GM23248 (cell line): ENCODE results near the gene FATE1. TPM values are rescaled to one million over a fixed set of nuclear protein-coding genes. Genes with fewer than 3 reads are reported as not detected.

ENCODE experiments used
- DNase-seq: peaks from one replicate; pipeline ENCODE4 v3.0.0-alpha.2; 2015
- H2AFZ ChIP-seq: fragments of 200-600 bp; sonication (generic); 2 replicates; pipeline ENCODE4 v1.6.1; 2016; ENCODE audit warnings: antibody characterized with exemption
- H3F3A ChIP-seq: fragments of 200-600 bp; sonication (generic); 2 replicates; pipeline ENCODE4 v1.6.1; 2016; ENCODE audit warnings: mild to moderate bottlenecking, antibody characterized with exemption, mixed run types; ENCODE audit not compliant: insufficient read depth
- H3K27ac ChIP-seq: fragments of 200-600 bp; sonication (generic); 2 replicates; pipeline ENCODE4 v1.5.1; 2016; ENCODE audit warnings: mild to moderate bottlenecking
- H3K27me3 ChIP-seq: fragments of 200-600 bp; sonication (generic); replicated peaks from 2 replicates; pipeline ENCODE4 v1.6.1; 2016; ENCODE audit warnings: mild to moderate bottlenecking; ENCODE audit not compliant: insufficient read depth
- H3K36me3 ChIP-seq: fragments of 200-600 bp; sonication (generic); 2 replicates; pipeline ENCODE4 v1.6.1; 2016; ENCODE audit warnings: low read depth, mild to moderate bottlenecking
- H3K4me1 ChIP-seq: fragments of 200-600 bp; sonication (generic); 2 replicates; pipeline ENCODE4 v1.6.1; 2016; ENCODE audit warnings: mild to moderate bottlenecking; ENCODE audit not compliant: insufficient read depth
- H3K4me2 ChIP-seq: fragments of 200-600 bp; sonication (generic); one replicate; pipeline ENCODE4 v1.6.1; 2016; ENCODE audit warnings: mild to moderate bottlenecking; ENCODE audit not compliant: unreplicated experiment
- H3K4me3 ChIP-seq: fragments of 200-600 bp; sonication (generic); 2 replicates; pipeline ENCODE4 v1.5.1; 2016; ENCODE audit warnings: mild to moderate bottlenecking
- H3K79me2 ChIP-seq: fragments of 200-600 bp; sonication (generic); 2 replicates; pipeline ENCODE4 v1.6.1; 2016; ENCODE audit warnings: mild to moderate bottlenecking; ENCODE audit not compliant: insufficient read depth
- H3K9ac ChIP-seq: fragments of 200-600 bp; sonication (generic); 2 replicates; pipeline ENCODE4 v1.6.1; 2016; ENCODE audit warnings: mild to moderate bottlenecking
- H3K9me2 ChIP-seq: fragments of 200-600 bp; sonication (generic); 2 replicates; pipeline ENCODE4 v1.6.1; 2016; ENCODE audit warnings: mixed run types, mild to moderate bottlenecking, moderate library complexity; ENCODE audit not compliant: insufficient read depth
- H3K9me3 ChIP-seq: fragments of 200-600 bp; sonication (generic); one replicate; pipeline ENCODE4 v1.6.1; 2017; ENCODE audit warnings: low read depth
- H4K20me1 ChIP-seq: fragments of 200-600 bp; sonication (generic); 2 replicates; pipeline ENCODE4 v1.6.0; 2016; ENCODE audit not compliant: insufficient read depth
- EZH2 ChIP-seq: fragments of 200-600 bp; sonication (generic); IDR thresholded peaks from 2 replicates; pipeline ENCODE4 v1.6.1; 2018; ENCODE audit warnings: antibody characterized with exemption, mild to moderate bottlenecking; ENCODE audit not compliant: insufficient read depth, poor library complexity, severe bottlenecking
- EZH2phosphoT487 ChIP-seq: fragments of 200-600 bp; sonication (generic); IDR thresholded peaks from 2 replicates; pipeline ENCODE4 v1.6.1; 2018; ENCODE audit warnings: antibody characterized with exemption, moderate library complexity, mild to moderate bottlenecking, low read depth; ENCODE audit not compliant: insufficient read depth
- WGBS, 2 experiments: methylation state at CpG; one replicate each; pipeline ENCODE4 v1.1.6; 2015 to 2017; ENCODE audit warnings: low lambda C conversion rate in 2 of 2, low coverage in 1 of 2; ENCODE audit errors: missing lambda C conversion rate in 2 of 2; 5-methylcytosine and 5-hydroxymethylcytosine counted together
- in situ Hi-C: fragments of 300-500 bp; cut with MboI; formaldehyde crosslinking; loops from 2 replicates; pipeline ENCODE4 v1.15.0; 2020
- polyA plus RNA-seq: library from polyadenylated mRNA; unstranded; fragments of >200 nt; fragmentation: Nextera tagmentation; extraction: Ambion mirVana; gene quantifications from 2 replicates; pipeline ENCODE4 v1.2.1, GENCODE V29; 2016
- total RNA-seq: library from RNA; depleted of rRNA; stranded (reverse); fragments of >200 nt; shearing (Covaris generic); gene quantifications from 2 replicates; pipeline ENCODE4 v1.2.3, GENCODE V29; 2014; rRNA removed

The FATE1 gene
- total RNA-seq (not detected in 2 replicates), polyA plus RNA-seq (not detected in 2 replicates)

GRCh38 chrX:151715752-151716151 is at the start of gene FATE1:
TSS of gene FATE1 (plus strand) at chrX:151716035. CDS start at chrX:151716120, 85 bp downstream.
- no peaks in the 10 kb centered on the region for H3K36me3 ChIP-seq
- H3K79me2 ChIP-seq = no peaks in the 10 kb centered on the region
- no peak within 1 kb of the TSS for H3K4me3 ChIP-seq
- H3K9me3 ChIP-seq = no peaks in the 10 kb centered on the region
- no peaks in the 10 kb centered on the region for H3K9me2 ChIP-seq
- H2AFZ ChIP-seq = no peak within 1 kb of the TSS
- H3K4me2 ChIP-seq = no peak within 1 kb of the TSS
- no peak for DNase-seq
- no peaks in the 10 kb centered on the region for H3K4me1 ChIP-seq
- no peak within 1 kb of the TSS for H3K27ac ChIP-seq
- H3K27me3 ChIP-seq = no peaks in the 10 kb centered on the region
- 49 to 53% methylated on average over 3 of the region's 3 CpGs for WGBS, 2 experiments
- TF ChIP-seq EZH2 (no peak), EZH2phosphoT487 (no peak)
- no peaks in the 10 kb centered on the region for H4K20me1 ChIP-seq
- in situ Hi-C loops = no loop called here
- no peaks in the 10 kb centered on the region for H3F3A ChIP-seq
- H3K9ac ChIP-seq = no peak within 1 kb of the TSS

- WGBS, 2 experiments = 23 to 36% methylated on average over 5 to 6 of the region's 6 CpGs
- no peak for DNase-seq
- Histone ChIP-seq H3K4me2 (no peak overlapping the region), H3K4me3 (no peak overlapping the region), H2AFZ (no peak overlapping the region), H4K20me1 (no peaks in the 10 kb centered on the region), H3K36me3 (no peaks in the 10 kb centered on the region), H3K79me2 (no peaks in the 10 kb centered on the region), H3K27me3 (no peaks in the 10 kb centered on the region), H3F3A (no peaks in the 10 kb centered on the region), H3K27ac (no peak overlapping the region), H3K4me1 (no peaks in the 10 kb centered on the region), H3K9me2 (no peaks in the 10 kb centered on the region), H3K9ac (no peak overlapping the region), H3K9me3 (no peaks in the 10 kb centered on the region)
- TF ChIP-seq EZH2phosphoT487 = no peak
- TF ChIP-seq EZH2 = no peak
- in situ Hi-C loops = no loop called here
These were observed 40.6 kb upstream of the FATE1 start for GRCh38 chrX:151675121-151675746.

GRCh38 chrX:151676196-151676595 is 39.6 kb upstream of the FATE1 start:
- no peak overlapping the region for H3K4me2 ChIP-seq
- no peaks in the 10 kb centered on the region for H3K79me2 ChIP-seq
- no peaks in the 10 kb centered on the region for H3F3A ChIP-seq
- DNase-seq = no peak
- H3K4me3 ChIP-seq = no peak overlapping the region
- H2AFZ ChIP-seq = no peak overlapping the region
- H4K20me1 ChIP-seq = no peaks in the 10 kb centered on the region
- H3K9me2 ChIP-seq = no peaks in the 10 kb centered on the region
- H3K27ac ChIP-seq = no peak overlapping the region
- H3K27me3 ChIP-seq = no peaks in the 10 kb centered on the region
- in situ Hi-C loops = no loop called here
- no peaks in the 10 kb centered on the region for H3K9me3 ChIP-seq
- no peaks in the 10 kb centered on the region for H3K4me1 ChIP-seq
- no peak overlapping the region for H3K9ac ChIP-seq
- no peaks in the 10 kb centered on the region for H3K36me3 ChIP-seq
- TF ChIP-seq EZH2phosphoT487 (no peak), EZH2 (no peak)
- 17 to 22% methylated on average over 3 to 4 of the region's 4 CpGs for WGBS, 2 experiments

DNA sequence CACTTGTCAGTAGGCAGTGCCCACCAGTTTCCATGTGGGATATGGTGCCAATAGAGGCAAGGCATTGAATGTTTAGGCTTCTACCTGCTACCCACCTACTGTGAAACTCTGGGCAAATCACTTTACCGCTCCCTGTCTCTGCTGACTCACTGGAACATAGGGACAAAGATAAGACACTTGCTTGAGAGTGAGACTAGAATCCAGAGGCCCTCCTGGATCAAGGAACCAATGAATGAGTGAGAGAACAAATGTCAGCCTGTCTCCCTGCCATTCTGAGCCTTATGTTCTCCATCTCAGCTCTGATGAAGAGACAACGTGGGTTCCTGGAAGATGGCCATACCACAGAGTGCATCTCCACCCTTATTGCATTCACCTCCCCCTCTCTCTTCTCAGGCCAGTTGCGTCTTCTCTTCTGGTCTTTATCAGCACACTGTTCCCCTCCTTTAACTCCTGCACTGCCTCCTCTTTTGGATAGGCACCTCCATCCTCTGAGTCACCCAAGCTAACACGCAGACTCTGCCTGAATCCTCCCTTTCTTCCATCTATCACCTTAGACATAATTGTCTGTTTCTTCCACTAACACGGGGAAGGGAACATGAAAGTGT is 35.9 kb upstream of the FATE1 start:
- 36 to 47% methylated on average over 5 of the region's 5 CpGs for WGBS, 2 experiments
- Histone ChIP-seq H3K36me3 (no peaks in the 10 kb centered on the region), H3K9me2 (no peaks in the 10 kb centered on the region), H3K27ac (no peak overlapping the region), H3F3A (no peaks in the 10 kb centered on the region), H3K27me3 (no peaks in the 10 kb centered on the region), H3K9me3 (no peaks in the 10 kb centered on the region), H3K4me1 (no peaks in the 10 kb centered on the region), H3K79me2 (no peaks in the 10 kb centered on the region), H3K9ac (no peak overlapping the region), H3K4me3 (no peak overlapping the region), H2AFZ (no peak overlapping the region), H4K20me1 (no peaks in the 10 kb centered on the region), H3K4me2 (no peak overlapping the region)
- in situ Hi-C loops = no loop called here
- no peak for TF ChIP-seq EZH2phosphoT487
- TF ChIP-seq EZH2 = no peak
- DNase-seq = no peak
